ENCODE measurements around the gene PLK3.

- TF ChIP-seq CTCF (IDR thresholded peaks at IDR 0.05) (no peak), POLR2A (IDR thresholded peaks at IDR 0.05) (no peak), EP300 (IDR thresholded peaks at IDR 0.05) (no peak)
Observed at GRCh38 chr1:44817771-44818495, 17.8 kb downstream of the PLK3 start.
